Islet of Langerhans (tissue), 1 donor: ENCODE data around the gene GP1BA.

Experiments
- FAIRE-seq: peaks from one replicate; lab custom pipeline; 2011; peaks lifted over from hg19 to GRCh38; lab: Jason Lieb, UNC

The GP1BA gene

DNA sequence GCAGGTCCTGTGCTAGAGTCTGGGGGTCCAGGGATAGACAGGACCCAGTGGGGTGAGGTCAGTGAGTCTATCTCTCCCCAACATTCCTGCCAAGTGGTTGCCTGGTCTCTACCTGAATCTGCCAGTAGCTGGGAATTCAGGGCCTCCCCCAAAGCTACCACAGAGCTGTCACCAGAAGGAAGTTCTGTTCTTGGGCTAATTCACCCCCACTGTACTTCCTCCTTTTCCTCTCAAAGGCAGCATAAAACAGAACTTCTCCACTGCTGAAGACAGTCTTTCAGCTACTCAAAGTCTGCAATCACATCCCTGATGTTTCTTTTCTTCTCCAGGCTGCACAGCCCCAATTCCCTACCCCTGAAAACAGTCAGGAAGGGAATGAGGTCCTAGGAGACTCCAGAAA, 46.6 kb downstream of the GP1BA start:
- FAIRE-seq: no peak

DNA sequence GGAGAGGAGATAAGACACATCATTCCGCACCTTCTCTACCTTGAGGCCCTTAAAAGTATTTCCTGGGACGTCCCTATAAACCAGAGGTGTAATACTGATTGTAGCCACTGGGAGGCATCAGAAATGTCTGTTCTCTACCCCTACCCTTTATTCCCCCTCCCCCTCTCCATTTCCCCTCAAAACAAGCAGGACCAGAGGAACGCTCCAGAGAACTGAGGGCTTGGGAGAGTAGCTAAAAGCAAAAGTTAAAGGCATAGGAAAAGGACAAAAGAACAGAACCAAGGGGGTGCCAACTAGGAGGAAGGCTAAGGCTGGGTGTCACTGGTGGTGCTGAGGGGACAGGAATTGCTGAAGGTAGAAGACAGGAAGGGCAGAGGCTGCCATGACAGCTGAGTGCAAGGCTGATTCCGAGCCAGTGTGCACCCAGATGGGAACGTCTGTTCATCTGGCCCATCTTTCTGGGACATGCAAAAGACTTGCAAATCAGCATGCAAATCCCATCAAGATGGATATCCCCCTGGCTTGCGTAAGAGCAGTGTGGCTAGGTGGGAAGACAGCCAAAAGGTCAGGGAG, 48.7 kb downstream of the GP1BA start:
- FAIRE-seq: no peak

GRCh38 chr17:4982305-4982704, 50.2 kb downstream of the GP1BA start:
- no peak for FAIRE-seq
